Central memory CD4-positive, alpha-beta T cell (primary cell): ENCODE results near the gene PABPC3.

Experiments used
- DNase-seq: peaks from one replicate; pipeline ENCODE4 v3.0.0; 2022
- total RNA-seq, 3 experiments: gene quantifications; one replicate each; lab custom pipeline; 2026; lab: John Stamatoyannopoulos, UW

The PABPC3 gene
- 0 reads per million in 3 experiments for total RNA-seq

- no peak for DNase-seq
Observed at GRCh38 chr13:25095851-25096453, at the start of gene PABPC3. TSS of gene PABPC3 (plus strand) at chr13:25096136. CDS start at chr13:25096199, 63 bp downstream.

- no peak for DNase-seq
Observed at GRCh38 chr13:25046274-25046984, 49.5 kb upstream of the PABPC3 start.

GRCh38 chr13:25046985-25047511 is 48.9 kb upstream of the PABPC3 start:
- no peak for DNase-seq

- no peak for DNase-seq
Observed at GRCh38 chr13:25051065-25051464, 44.9 kb upstream of the PABPC3 start.

DNA sequence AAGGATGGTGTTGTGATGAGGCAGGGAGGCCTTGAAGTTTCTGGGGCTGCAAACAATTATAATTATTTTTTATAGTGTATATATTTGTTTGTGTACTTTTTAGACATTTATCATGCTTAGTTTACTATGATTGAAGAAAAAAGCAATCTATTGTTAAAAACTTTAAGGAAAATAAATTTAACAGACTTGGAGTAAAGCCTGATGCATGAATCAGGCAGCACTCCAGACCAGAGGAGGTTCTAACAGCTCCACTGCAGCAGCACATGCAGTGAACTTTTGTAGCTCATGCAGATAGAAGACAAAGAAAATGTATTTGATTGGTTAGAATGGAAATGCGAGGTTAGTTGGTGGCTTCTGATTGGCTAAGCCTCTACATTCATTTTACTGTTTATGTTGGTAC is 36.8 kb upstream of the PABPC3 start:
- DNase-seq = no peak

- DNase-seq = no peak
Observed at GRCh38 chr13:25059958-25060357, 36.0 kb upstream of the PABPC3 start.

- DNase-seq = no peak
Observed at GRCh38 chr13:25062479-25062878, 33.5 kb upstream of the PABPC3 start.

DNA sequence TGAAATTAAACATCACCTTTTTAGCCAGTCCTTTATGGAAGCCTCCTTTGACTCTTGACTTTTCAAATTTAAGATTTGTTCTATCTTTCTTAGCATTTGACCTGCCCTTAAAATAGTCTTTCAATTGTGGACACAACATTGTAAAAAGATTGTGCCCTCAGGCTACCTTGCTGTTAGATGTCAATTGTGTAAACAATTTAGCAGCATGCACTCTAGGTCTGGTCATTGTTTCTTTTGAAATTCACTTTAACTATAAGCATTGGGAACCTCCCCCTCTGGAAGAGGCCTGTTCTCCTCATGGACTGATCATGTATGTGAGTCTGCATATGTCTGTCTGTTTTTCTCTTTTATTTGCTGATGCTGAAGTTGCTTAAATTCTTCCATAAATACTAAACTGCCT is 31.5 kb upstream of the PABPC3 start:
- no peak for DNase-seq

GRCh38 chr13:25065974-25066770 is 29.8 kb upstream of the PABPC3 start:
- DNase-seq = no peak

GRCh38 chr13:25067064-25067463 is 28.9 kb upstream of the PABPC3 start:
- no peak for DNase-seq

- DNase-seq = no peak
Observed at GRCh38 chr13:25068810-25069209, 27.1 kb upstream of the PABPC3 start.

DNA sequence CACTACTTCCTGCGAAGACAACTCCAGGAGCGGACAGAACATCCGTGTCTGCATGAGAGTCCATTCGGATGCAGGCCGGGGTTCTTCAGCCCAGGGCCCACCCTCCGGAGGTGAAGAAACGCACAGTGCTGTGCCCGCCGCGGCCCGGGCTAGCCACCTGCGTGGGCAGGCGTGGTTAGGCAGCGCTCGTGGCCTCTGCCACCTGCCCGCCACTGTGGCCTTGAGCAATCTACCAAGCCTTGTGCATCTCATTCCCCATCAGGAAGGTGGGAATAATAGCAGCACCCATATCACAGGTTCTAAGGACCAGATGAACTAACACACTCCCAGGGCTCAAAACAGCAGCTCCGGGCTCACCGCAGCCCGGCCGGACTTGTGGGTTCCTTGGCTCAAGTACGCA is 26.7 kb upstream of the PABPC3 start:
- no peak for DNase-seq

DNA sequence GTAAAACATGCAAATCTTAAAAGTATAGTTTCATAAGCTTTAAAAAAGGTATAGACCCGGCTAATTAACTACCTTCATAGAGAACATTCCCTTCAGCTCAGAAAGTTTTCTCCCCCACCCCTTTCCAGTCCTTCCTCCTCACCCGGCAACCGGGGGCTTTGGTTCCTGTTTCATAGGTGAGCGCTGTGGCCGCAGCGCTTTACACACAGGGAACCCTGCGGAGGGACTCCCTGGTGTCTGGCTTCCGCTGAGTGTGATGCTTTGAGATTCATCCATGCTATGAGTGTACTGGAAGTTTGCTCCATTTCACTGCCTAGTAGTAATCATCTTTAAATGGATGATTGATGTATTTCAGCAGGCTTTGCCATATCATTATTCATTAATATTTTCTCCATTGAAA is 26.0 kb upstream of the PABPC3 start:
- no peak for DNase-seq

DNA sequence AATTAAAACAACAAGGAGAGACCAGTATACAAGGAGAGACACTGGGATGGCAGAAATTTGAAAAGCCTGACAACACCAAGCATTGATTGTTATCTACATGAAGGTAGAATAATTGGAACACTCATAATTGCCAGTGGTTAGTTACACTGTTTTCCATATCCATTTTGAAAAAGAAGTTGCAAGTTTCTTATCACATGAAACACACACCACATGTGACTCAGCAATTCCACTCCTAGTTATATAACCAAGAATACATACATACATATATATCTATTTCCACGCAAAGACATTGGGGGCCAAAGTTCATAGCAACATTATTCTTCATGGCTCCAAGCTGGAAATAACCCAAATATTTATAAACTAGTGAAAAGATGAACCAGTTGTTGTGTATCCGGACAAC is 15.2 kb upstream of the PABPC3 start:
- no peak for DNase-seq

GRCh38 chr13:25084096-25084495 is 11.8 kb upstream of the PABPC3 start:
- DNase-seq = no peak

GRCh38 chr13:25085125-25085742 is 10.7 kb upstream of the PABPC3 start:
- DNase-seq = no peak

- DNase-seq = no peak
Observed at GRCh38 chr13:25088562-25089221, 7.2 kb upstream of the PABPC3 start.

DNA sequence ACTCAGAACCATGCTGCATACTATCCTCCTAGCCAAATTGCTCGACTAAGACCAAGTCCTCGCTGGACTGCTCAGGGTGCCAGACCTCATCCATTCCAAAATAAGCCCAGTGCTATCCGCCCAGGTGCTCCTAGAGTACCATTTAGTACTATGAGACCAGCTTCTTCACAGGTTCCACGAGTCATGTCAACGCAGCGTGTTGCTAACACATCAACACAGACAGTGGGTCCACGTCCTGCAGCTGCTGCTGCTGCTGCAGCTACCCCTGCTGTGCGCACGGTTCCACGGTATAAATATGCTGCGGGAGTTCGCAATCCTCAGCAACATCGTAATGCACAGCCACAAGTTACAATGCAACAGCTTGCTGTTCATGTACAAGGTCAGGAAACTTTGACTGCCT is 1.5 kb downstream of the PABPC3 start:
- DNase-seq = no peak

DNA sequence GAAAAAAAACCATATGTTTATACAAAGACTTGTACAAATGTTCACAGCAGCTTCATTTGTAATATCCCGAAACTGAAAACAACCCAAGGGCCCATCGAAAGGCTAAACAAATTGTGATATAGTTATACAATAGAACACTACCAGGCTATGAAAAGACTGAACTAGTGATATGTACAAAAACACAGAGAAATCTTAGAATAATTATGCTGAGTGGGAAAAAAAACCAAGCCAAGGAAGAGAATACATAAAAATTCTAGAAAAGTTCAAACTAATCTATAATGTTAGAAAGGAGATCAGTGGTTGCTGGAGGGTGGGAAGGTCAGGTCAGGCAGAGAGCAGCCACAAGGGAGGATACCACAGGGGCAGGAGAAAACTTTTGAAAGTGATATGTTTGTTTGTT is 7.8 kb downstream of the PABPC3 start:
- DNase-seq = no peak

- no peak for DNase-seq
Observed at GRCh38 chr13:25109341-25109740, 13.4 kb downstream of the PABPC3 start.

GRCh38 chr13:25110956-25111584 is 15.1 kb downstream of the PABPC3 start:
- no peak for DNase-seq

DNA sequence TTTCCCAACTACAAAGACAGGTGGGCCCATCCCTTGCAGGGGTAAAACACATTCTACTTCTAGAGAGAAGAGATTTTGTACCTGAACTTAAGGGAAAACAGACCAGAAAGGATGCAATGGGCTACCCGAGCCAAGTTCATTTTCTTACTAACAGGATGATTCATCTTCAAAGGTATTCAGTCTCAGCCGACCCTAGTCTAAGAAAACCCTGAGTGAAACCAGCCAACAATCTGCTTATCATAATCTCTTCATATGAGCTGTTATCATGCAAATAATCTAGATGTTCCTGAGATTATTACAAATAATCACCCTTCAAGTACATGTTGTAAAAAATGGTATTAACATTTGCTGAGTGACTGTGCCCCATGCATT is 15.6 kb downstream of the PABPC3 start:
- no peak for DNase-seq
